Measurements from ENCODE around the gene FGF14.

DNA sequence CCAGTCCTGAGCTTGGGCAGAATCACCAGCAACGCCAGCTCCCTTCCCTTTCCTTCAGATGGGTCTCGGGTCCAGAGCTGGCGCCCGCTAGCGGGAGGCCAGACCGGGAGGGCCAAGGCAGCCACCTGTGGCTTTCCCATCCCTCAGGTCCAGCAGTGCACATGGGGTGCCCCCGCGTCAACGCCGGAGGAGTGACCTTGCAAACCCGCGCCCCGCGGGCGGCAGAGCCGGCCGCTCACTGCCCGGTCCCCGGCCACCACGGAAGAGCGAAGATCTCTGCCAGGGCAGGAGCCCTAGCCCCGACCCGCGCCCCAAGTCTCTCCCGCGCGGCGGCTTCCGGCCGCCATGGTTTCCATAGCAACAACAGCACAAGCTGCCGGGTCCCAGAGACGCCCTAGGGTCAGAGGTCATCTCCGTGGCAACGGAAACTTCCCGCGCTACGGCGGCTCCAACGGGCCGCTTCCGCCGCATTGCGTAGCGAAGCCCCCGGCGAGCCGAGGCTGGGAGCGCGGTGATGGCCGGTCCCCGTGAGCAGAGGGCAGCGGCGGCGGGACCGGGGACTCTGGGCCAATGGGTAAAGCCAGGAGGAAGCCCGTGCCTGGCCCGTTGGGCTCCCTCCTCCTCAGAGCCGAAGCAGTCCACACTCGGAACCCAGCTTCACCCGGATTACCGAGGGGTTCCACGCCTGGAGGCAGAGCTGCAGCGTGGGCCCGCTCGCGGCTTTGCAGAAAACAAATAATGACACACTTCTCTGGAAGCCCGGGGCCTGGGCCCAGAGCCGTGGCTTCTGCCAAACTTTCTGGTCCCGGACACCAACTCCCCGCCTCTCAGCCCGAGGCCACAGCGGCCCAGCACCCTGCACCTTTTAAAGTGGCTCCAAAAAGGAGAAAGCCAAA, 7.4 kb downstream of the FGF14 start:
- TF ChIP-seq POLR2A (IDR thresholded peaks at IDR 0.05; ENCODE audit: low read depth, low read length) (peak; percentile 57), POLR2AphosphoS5 (IDR thresholded peaks at IDR 0.05; ENCODE audit: low read depth, low read length) (no peak)
